Esophagus squamous epithelium (tissue), 4 donors: ENCODE data around the gene ITGA8.

Source experiments
- CTCF ChIP-seq, 6 experiments: fragments of 450-650 bp in 4 of 6; fragments of 200-600 bp in 2 of 6; sonication (generic) in 2 of 6; IDR thresholded peaks; one replicate each; pipeline ENCODE4 v1.5.1; 2016 to 2019; ENCODE audit warnings: antibody characterized with exemption in 6 of 6, mild to moderate bottlenecking in 4 of 6, moderate library complexity in 4 of 6
- POLR2A ChIP-seq, 4 donors: fragments of 450-650 bp; IDR thresholded peaks; one replicate each; pipeline ENCODE4 v1.6.1; 2017; ENCODE audit warnings: antibody characterized with exemption in 4 of 4, mild to moderate bottlenecking in 4 of 4, moderate library complexity in 3 of 4

DNA sequence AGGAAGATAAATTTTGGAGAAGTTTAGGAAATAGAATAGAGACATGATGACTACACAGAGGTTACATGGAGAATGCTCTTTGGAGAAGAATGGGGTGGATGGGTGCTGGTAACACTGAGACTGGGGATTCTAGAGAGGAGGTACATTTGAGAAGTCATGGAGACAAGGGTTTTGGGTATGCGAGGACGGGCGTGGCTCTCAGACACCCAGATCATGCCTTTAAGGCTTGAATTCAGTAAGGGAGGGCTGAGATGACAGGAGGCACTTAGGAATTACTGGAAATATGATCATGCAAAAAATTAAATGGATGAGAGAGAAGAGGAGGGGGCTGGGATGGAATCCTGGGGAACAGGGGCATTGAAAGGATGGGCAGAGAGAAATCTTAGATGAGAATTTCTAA is 168.8 kb downstream of the ITGA8 start:
- TF ChIP-seq POLR2A (IDR thresholded peaks at IDR 0.05) (no peak), CTCF (IDR thresholded peaks at IDR 0.05) (no peak)
